Measurements from ENCODE around the gene BPIFB1. TPM values are rescaled to one million over a fixed set of nuclear protein-coding genes. Genes with fewer than 3 reads are reported as not detected.

BPIFB1 gene
- not detected in 2 replicates for total RNA-seq

- Mint-ChIP-seq H3K27ac (no peak within 1 kb of the TSS), H3K4me1 (ENCODE audit: low read depth) (no peaks in the 10 kb centered on the region), H3K27me3 (ENCODE audit: insufficient read depth) (peaks cover 9% of the 10 kb centered on the region), H3K9me3 (no peaks in the 10 kb centered on the region), H3K4me3 (no peak within 1 kb of the TSS), H3K36me3 (ENCODE audit: low read depth) (no peaks in the 10 kb centered on the region)
- intact Hi-C loops (cut with micrococcal nuclease), result no loop called here
- no peak for DNase-seq (ENCODE audit: low spot score)
These were observed at the start of gene BPIFB1 for GRCh38 chr20:33282991-33283555. TSS of gene BPIFB1 (plus strand) at chr20:33283214. CDS start at chr20:33286074, 2,860 bp downstream.

- no peak overlapping the region for H3K27ac Mint-ChIP-seq
- intact Hi-C loops (cut with micrococcal nuclease), result no loop called here
- no peaks in the 10 kb centered on the region for H3K9me3 Mint-ChIP-seq
- H3K4me3 Mint-ChIP-seq, result no peak overlapping the region
- peaks cover 34% of the 10 kb centered on the region for H3K4me1 Mint-ChIP-seq (ENCODE audit: low read depth)
- no peaks in the 10 kb centered on the region for H3K36me3 Mint-ChIP-seq (ENCODE audit: low read depth)
- no peak for DNase-seq (ENCODE audit: low spot score)
- H3K27me3 Mint-ChIP-seq (ENCODE audit: insufficient read depth), result no peaks in the 10 kb centered on the region
These were observed 49.0 kb upstream of the BPIFB1 start for GRCh38 chr20:33234050-33234449.

GRCh38 chr20:33235696-33236095 lies 47.3 kb upstream of the BPIFB1 start, which contains the start of gene BPIFA1:
TSS of gene BPIFA1 (plus strand) at chr20:33235996. CDS start at chr20:33237712, 1,716 bp downstream.
- intact Hi-C loops (cut with micrococcal nuclease), result no loop called here
- H3K4me3 Mint-ChIP-seq, result no peak within 1 kb of the TSS
- peaks cover 22% of the 10 kb centered on the region for H3K4me1 Mint-ChIP-seq (ENCODE audit: low read depth)
- H3K27ac Mint-ChIP-seq, result no peak within 1 kb of the TSS
- no peaks in the 10 kb centered on the region for H3K27me3 Mint-ChIP-seq (ENCODE audit: insufficient read depth)
- no peaks in the 10 kb centered on the region for H3K36me3 Mint-ChIP-seq (ENCODE audit: low read depth)
- H3K9me3 Mint-ChIP-seq, result no peaks in the 10 kb centered on the region
- DNase-seq (ENCODE audit: low spot score), result no peak

GRCh38 chr20:33236351-33236750 lies 46.7 kb upstream of the BPIFB1 start:
- DNase-seq (ENCODE audit: low spot score), result no peak
- Mint-ChIP-seq H3K4me3 (no peak overlapping the region), H3K27me3 (ENCODE audit: insufficient read depth) (no peaks in the 10 kb centered on the region), H3K9me3 (no peaks in the 10 kb centered on the region), H3K4me1 (ENCODE audit: low read depth) (peaks cover 22% of the 10 kb centered on the region), H3K27ac (no peak overlapping the region), H3K36me3 (ENCODE audit: low read depth) (no peaks in the 10 kb centered on the region)
- intact Hi-C loops (cut with micrococcal nuclease), result no loop called here

GRCh38 chr20:33237989-33238388 lies 45.0 kb upstream of the BPIFB1 start:
- Mint-ChIP-seq H3K4me3 (no peak overlapping the region), H3K4me1 (ENCODE audit: low read depth) (peaks cover 5% of the 10 kb centered on the region), H3K27me3 (ENCODE audit: insufficient read depth) (no peaks in the 10 kb centered on the region), H3K27ac (no peak overlapping the region), H3K36me3 (ENCODE audit: low read depth) (no peaks in the 10 kb centered on the region), H3K9me3 (no peaks in the 10 kb centered on the region)
- intact Hi-C loops (cut with micrococcal nuclease), result no loop called here
- no peak for DNase-seq (ENCODE audit: low spot score)

- intact Hi-C loops (cut with micrococcal nuclease), result no loop called here
- H3K27ac Mint-ChIP-seq, result no peak overlapping the region
These were observed 43.6 kb upstream of the BPIFB1 start for GRCh38 chr20:33239418-33239817.

GRCh38 chr20:33239979-33240736 lies 42.9 kb upstream of the BPIFB1 start:
- H3K36me3 Mint-ChIP-seq (ENCODE audit: low read depth), result no peaks in the 10 kb centered on the region
- peaks cover 2% of the 10 kb centered on the region for H3K27me3 Mint-ChIP-seq (ENCODE audit: insufficient read depth)
- intact Hi-C loops (cut with micrococcal nuclease), result no loop called here
- no peaks in the 10 kb centered on the region for H3K4me1 Mint-ChIP-seq (ENCODE audit: low read depth)
- no peaks in the 10 kb centered on the region for H3K9me3 Mint-ChIP-seq
- DNase-seq (ENCODE audit: low spot score), result no peak
- H3K27ac Mint-ChIP-seq, result no peak overlapping the region
- no peak overlapping the region for H3K4me3 Mint-ChIP-seq

More at GRCh38 chr20:33239418-33239817, 43.6 kb upstream of the BPIFB1 start:
- H3K36me3 Mint-ChIP-seq (ENCODE audit: low read depth), result no peaks in the 10 kb centered on the region
- H3K4me3 Mint-ChIP-seq, result no peak overlapping the region
- no peak for DNase-seq (ENCODE audit: low spot score)
- no peaks in the 10 kb centered on the region for H3K4me1 Mint-ChIP-seq (ENCODE audit: low read depth)
- peaks cover 1% of the 10 kb centered on the region for H3K27me3 Mint-ChIP-seq (ENCODE audit: insufficient read depth)
- H3K9me3 Mint-ChIP-seq, result no peaks in the 10 kb centered on the region

- DNase-seq (ENCODE audit: low spot score), result no peak
- H3K4me1 Mint-ChIP-seq (ENCODE audit: low read depth), result no peaks in the 10 kb centered on the region
- H3K36me3 Mint-ChIP-seq (ENCODE audit: low read depth), result no peaks in the 10 kb centered on the region
- H3K4me3 Mint-ChIP-seq, result no peak overlapping the region
- H3K27ac Mint-ChIP-seq, result no peak overlapping the region
- intact Hi-C loops (cut with micrococcal nuclease), result no loop called here
- no peaks in the 10 kb centered on the region for H3K9me3 Mint-ChIP-seq
- H3K27me3 Mint-ChIP-seq (ENCODE audit: insufficient read depth), result peaks cover 2% of the 10 kb centered on the region
These were observed 42.1 kb upstream of the BPIFB1 start for GRCh38 chr20:33240923-33241322.

- Mint-ChIP-seq H3K27ac (no peak overlapping the region), H3K9me3 (no peaks in the 10 kb centered on the region), H3K36me3 (ENCODE audit: low read depth) (no peaks in the 10 kb centered on the region), H3K27me3 (ENCODE audit: insufficient read depth) (peaks cover 5% of the 10 kb centered on the region), H3K4me3 (no peak overlapping the region), H3K4me1 (ENCODE audit: low read depth) (no peaks in the 10 kb centered on the region)
- DNase-seq (ENCODE audit: low spot score), result no peak
- intact Hi-C loops (cut with micrococcal nuclease), result no loop called here
These were observed 40.5 kb upstream of the BPIFB1 start for GRCh38 chr20:33242319-33243100.

- Mint-ChIP-seq H3K27me3 (ENCODE audit: insufficient read depth) (peaks cover 5% of the 10 kb centered on the region), H3K4me3 (no peak overlapping the region), H3K4me1 (ENCODE audit: low read depth) (no peaks in the 10 kb centered on the region), H3K27ac (no peak overlapping the region), H3K36me3 (ENCODE audit: low read depth) (no peaks in the 10 kb centered on the region), H3K9me3 (no peaks in the 10 kb centered on the region)
- DNase-seq (ENCODE audit: low spot score), result no peak
- intact Hi-C loops (cut with micrococcal nuclease), result no loop called here
These were observed 36.9 kb upstream of the BPIFB1 start for GRCh38 chr20:33246077-33246476.

- intact Hi-C loops (cut with micrococcal nuclease), result no loop called here
- Mint-ChIP-seq H3K4me1 (ENCODE audit: low read depth) (no peaks in the 10 kb centered on the region), H3K27ac (no peak overlapping the region), H3K4me3 (no peak overlapping the region), H3K9me3 (no peaks in the 10 kb centered on the region), H3K27me3 (ENCODE audit: insufficient read depth) (peaks cover 4% of the 10 kb centered on the region), H3K36me3 (ENCODE audit: low read depth) (no peaks in the 10 kb centered on the region)
- DNase-seq (ENCODE audit: low spot score), result no peak
These were observed 33.6 kb upstream of the BPIFB1 start for GRCh38 chr20:33249456-33249855.

GRCh38 chr20:33250666-33251065 lies 32.3 kb upstream of the BPIFB1 start:
- no peak overlapping the region for H3K27ac Mint-ChIP-seq
- H3K9me3 Mint-ChIP-seq, result no peaks in the 10 kb centered on the region
- no peak overlapping the region for H3K4me3 Mint-ChIP-seq
- no peaks in the 10 kb centered on the region for H3K4me1 Mint-ChIP-seq (ENCODE audit: low read depth)
- no peaks in the 10 kb centered on the region for H3K36me3 Mint-ChIP-seq (ENCODE audit: low read depth)
- no peak for DNase-seq (ENCODE audit: low spot score)
- H3K27me3 Mint-ChIP-seq (ENCODE audit: insufficient read depth), result peaks cover 3% of the 10 kb centered on the region
- intact Hi-C loops (cut with micrococcal nuclease), result no loop called here

GRCh38 chr20:33251496-33251895 lies 31.5 kb upstream of the BPIFB1 start:
- Mint-ChIP-seq H3K9me3 (no peaks in the 10 kb centered on the region), H3K36me3 (ENCODE audit: low read depth) (no peaks in the 10 kb centered on the region), H3K4me3 (no peak overlapping the region), H3K4me1 (ENCODE audit: low read depth) (no peaks in the 10 kb centered on the region), H3K27me3 (ENCODE audit: insufficient read depth) (no peaks in the 10 kb centered on the region), H3K27ac (no peak overlapping the region)
- no peak for DNase-seq (ENCODE audit: low spot score)
- intact Hi-C loops (cut with micrococcal nuclease), result no loop called here

All from activated T-helper 1 cell treated with anti-CD3 and anti-CD28 coated beads, Interleukin-12 subunit alpha, Interleukin-12 subunit beta, Interleukin-2, Interleukin-4 antibody, amounts not matched to agents 30 ng/mL and 10 ng/mL and 1 ng/mL, durations not matched to agents 14 hours and 24 hours and 36 hours (primary cell).